Putamen (tissue), 1 donor: Measurements from ENCODE around the gene RAMACL.
"Not testable (repeated sequence)": the region's sequence is repeated elsewhere in the genome, so short reads cannot be mapped to it uniquely, and the experiment has no call there.

Source experiments
- DNase-seq: peaks from one replicate; pipeline ENCODE4 v3.0.0-alpha.2; 2016; ENCODE audit warnings: low spot score

The RAMACL gene

DNA sequence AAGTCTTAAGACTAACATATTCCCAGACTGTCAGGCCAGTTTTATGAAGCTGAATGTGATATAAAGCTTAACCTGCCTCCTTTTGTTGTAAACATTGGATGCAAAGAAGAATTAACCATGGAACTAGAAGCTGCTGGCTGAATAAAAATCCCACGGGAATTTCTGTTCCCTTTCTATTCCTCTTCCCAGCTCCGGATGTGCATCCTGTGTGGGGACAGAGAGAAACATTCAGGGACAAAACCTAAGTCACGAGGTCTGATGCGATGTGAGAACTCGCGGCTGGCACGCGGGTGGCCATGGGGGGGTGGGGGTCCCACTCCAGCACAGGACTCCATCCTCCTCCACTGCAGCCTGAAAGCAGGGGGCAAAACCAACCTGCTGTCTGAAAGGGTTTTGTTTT is 32.2 kb downstream of the RAMACL start:
- DNase-seq: no peak

- no peak for DNase-seq
Observed at GRCh38 chr6:166553563-166554271, 32.8 kb downstream of the RAMACL start.

- no peak for DNase-seq
Observed at GRCh38 chr6:166552600-166552999, 33.9 kb downstream of the RAMACL start.

- no peak for DNase-seq
Observed at GRCh38 chr6:166551754-166552495, 34.6 kb downstream of the RAMACL start.

- DNase-seq: no peak
Observed at GRCh38 chr6:166546653-166547052, 39.8 kb downstream of the RAMACL start.

- no peak for DNase-seq
Observed at GRCh38 chr6:166545156-166546034, 41.1 kb downstream of the RAMACL start.

- no peak for DNase-seq
Observed at GRCh38 chr6:166544296-166544605, 42.2 kb downstream of the RAMACL start.

GRCh38 chr6:166543603-166544295 is 42.7 kb downstream of the RAMACL start:
- DNase-seq: no peak

DNA sequence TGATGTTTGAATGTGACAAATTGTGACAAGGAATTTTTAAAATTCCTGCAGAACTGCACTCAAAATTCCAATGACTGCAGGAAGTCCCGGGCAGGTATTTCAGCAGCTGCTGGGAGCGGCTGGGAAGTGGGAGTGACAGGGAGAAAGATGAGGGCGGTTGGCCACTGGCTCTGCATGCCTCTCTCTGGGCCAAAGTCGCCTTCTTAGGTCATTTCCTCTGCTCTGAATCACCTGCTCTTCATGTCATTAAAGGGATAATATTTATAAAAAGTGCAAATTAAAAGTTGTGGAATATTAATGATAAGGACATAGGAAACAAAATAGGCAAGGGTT is 43.9 kb downstream of the RAMACL start:
- no peak for DNase-seq

DNA sequence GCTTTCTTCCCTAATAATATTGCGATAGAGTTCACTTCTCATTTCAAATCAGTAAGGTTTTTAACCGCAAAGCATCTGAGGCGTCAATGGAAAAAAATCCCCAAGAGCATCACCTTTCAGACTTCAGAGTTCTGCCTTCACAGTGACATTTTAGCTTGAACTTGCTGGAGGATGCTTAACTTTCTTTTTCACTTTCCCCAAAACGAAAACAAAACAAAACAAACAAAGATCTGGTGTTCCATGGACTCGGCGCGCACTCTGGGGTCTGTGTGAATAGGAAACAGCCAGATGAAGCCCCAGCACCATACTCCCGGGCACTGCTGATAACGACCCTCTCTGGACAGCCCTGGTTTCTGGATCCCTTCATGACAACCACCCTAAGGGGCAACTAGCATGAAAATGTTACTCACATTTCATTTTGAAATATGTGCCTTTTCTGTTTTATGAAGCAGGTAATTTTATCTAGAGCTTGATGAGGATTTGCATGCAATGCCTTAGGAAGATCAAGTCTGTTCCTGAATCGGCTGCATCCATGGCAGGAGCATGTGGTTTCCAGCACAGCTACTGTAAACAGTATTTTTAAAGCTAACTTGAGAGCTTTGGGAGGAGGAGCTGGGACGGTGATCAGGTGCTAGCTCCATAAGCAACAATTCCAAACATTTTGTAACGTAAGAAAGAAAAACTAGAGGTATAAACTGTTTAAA is 44.5 kb downstream of the RAMACL start:
- no peak for DNase-seq

DNA sequence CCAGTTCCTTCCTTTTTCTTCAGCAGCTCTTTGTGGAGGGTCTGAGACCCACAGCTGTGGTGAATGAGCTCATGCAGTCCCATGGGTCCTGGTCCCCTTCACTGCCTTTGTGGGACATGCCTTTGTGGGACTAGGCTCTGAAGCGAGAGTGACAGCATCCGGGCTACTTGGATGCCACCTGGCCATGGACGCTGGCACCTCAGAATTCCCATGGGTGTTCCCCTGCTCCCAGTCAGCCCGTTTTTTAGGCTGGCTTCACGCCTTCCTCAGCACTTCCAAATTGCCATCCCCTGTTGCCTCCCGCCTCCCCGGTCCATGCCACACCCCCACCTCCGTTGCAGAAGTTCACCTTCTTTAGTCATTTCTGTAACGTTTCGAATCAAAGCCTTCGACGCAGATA is 45.1 kb downstream of the RAMACL start:
- DNase-seq: no peak

DNA sequence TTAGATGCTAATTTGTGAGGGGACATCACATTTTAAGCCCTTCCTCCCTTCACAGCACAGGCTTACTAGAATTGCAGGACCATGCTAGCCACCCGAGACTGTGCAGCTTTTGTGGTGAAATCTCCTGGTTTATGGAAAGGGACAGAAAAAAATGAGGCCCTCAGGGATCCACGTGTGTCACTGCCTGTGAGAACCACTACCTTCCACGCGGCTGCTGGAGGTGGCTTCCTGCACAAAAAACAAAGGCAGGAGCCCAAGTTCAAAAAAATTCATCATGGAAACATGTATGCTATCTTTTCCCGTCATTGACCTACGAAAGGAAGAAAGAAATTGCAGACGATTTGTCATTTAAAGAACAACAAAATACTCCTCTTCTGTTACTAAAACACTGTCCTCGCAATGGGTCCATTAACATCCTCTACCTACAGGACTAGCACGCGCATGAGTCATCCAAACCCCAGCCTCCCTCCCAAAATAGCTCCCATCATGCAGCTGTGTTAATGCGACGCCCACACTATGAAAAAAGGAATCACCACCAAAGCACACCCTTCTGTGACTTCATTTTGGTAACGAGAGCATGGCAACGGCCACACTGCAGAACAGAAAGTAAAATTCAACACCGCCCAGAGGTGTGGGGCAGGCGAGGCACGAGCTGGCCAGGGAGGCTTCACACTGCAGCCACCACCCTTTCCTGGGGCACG is 45.7 kb downstream of the RAMACL start:
- DNase-seq: peak; percentile 76

GRCh38 chr6:166539543-166539942 is 46.9 kb downstream of the RAMACL start:
- no peak for DNase-seq

- DNase-seq: not testable (repeated sequence)
Observed at GRCh38 chr6:166539011-166539385, 47.5 kb downstream of the RAMACL start.

DNA sequence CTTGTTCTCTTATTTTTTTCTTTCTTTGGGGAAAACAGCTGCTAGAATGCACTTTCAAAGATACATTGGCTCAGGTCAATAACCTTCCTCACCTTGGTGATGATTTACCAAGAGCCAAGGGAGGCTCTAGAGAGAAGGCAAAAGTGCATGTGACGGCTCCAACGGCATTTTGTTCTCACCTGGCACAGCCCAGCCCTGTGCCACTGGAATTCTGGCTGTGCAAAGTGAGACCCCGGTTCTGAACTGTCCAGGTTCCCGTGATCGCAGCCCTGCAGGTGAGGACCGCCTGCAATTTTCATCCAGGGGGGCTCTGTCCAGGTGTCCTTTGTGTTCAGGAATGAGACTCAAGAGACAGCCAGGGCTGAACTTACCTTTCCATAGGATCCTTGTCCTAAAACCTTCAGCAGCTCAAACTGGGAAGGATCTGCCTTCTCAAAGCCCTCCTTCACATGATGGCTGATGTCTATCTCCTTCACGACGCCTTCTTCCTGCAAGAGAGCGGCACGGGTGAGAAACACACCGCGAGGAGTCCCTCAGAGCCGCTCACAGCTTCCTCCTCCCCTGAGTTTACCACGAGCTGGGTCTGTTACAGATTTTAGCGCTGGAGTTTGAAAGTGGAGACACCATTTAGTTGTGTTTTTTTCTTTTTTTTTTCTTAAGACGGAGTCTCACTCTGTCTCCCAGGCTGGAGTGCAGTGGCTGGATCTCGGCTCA is 48.0 kb downstream of the RAMACL start:
- DNase-seq: no peak

GRCh38 chr6:166534658-166535406 is 51.6 kb downstream of the RAMACL start:
- peak; percentile 83 for DNase-seq

DNA sequence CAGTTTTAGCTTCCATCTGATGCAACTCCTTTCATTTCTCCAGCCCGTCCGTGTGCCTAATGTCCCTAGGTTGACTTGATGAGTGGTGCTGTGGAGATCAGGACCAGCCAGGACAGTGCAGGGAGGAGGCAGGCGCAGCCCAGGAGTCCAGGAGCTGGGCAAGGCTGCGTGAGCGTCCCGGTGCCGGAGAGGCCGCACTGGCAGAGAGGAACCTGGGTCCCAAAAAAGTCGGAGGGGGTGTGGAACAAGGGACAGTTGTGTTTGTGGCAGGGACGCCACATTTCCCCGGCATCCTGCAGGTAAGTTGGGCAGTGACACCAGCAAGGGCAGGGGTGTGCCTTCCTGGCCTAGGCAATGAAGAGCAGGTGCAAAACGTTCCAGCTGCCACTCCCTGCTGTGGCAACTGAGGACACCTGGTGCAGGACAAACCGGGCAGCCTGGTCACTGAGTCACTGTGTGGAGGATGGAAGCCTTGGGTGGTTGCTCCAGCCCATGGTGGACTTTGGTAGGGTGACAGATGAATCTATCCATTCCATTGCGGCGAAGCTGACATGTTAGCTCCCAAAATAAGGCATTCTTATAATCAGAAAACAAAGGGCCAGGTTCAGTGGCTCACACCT is 53.2 kb downstream of the RAMACL start:
- no peak for DNase-seq
